DMS153 treated with DMSO at 0.1 percent for 48 hours (cell line): Measurements from ENCODE around the gene TCF4.
"Not testable (repeated sequence)": the region's sequence is repeated elsewhere in the genome, so short reads cannot be mapped to it uniquely, and the experiment has no call there.

Experiments
- DNase-seq: peaks from one replicate; lab custom pipeline; 2025; ENCODE audit not compliant: unreplicated experiment; lab: John Stamatoyannopoulos, UW

Gene TCF4

GRCh38 chr18:55477860-55478581 is 110.0 kb downstream of the TCF4 start:
- DNase-seq, result no peak

- no peak for DNase-seq
Observed at GRCh38 chr18:55477499-55477859, 110.5 kb downstream of the TCF4 start.

GRCh38 chr18:55475916-55476315 is 112.1 kb downstream of the TCF4 start:
- no peak for DNase-seq

- no peak for DNase-seq
Observed at GRCh38 chr18:55475467-55475866, 112.5 kb downstream of the TCF4 start.

- no peak for DNase-seq
Observed at GRCh38 chr18:55473560-55473959, 114.4 kb downstream of the TCF4 start.

GRCh38 chr18:55473058-55473457 is 114.9 kb downstream of the TCF4 start:
- DNase-seq, result no peak

- DNase-seq, result no peak
Observed at GRCh38 chr18:55470826-55471225, 117.2 kb downstream of the TCF4 start.

GRCh38 chr18:55469134-55469533 is 118.9 kb downstream of the TCF4 start:
- not testable (repeated sequence) for DNase-seq

GRCh38 chr18:55466789-55467188 is 121.2 kb downstream of the TCF4 start:
- DNase-seq, result no peak

- no peak for DNase-seq
Observed at GRCh38 chr18:55465313-55465712, 122.7 kb downstream of the TCF4 start.

GRCh38 chr18:55464581-55464980 is 123.4 kb downstream of the TCF4 start:
- DNase-seq, result no peak

- DNase-seq, result no peak
Observed at GRCh38 chr18:55462652-55463051, 125.3 kb downstream of the TCF4 start.

GRCh38 chr18:55461848-55462247 is 126.1 kb downstream of the TCF4 start:
- no peak for DNase-seq

- no peak for DNase-seq
Observed at GRCh38 chr18:55458456-55459203, 129.4 kb downstream of the TCF4 start.

GRCh38 chr18:55457028-55457427 is 131.0 kb downstream of the TCF4 start:
- DNase-seq, result no peak

- no peak for DNase-seq
Observed at GRCh38 chr18:55455938-55456337, 132.1 kb downstream of the TCF4 start.

- DNase-seq, result no peak
Observed at GRCh38 chr18:55453186-55453585, 134.8 kb downstream of the TCF4 start.

- DNase-seq, result no peak
Observed at GRCh38 chr18:55452123-55452611, 135.8 kb downstream of the TCF4 start.

GRCh38 chr18:55449412-55450140 is 138.4 kb downstream of the TCF4 start:
- no peak for DNase-seq

- no peak for DNase-seq
Observed at GRCh38 chr18:55448420-55448819, 139.6 kb downstream of the TCF4 start.

GRCh38 chr18:55447672-55448018 is 140.3 kb downstream of the TCF4 start:
- no peak for DNase-seq
